Loucy (cell line): ENCODE data around the gene MYO3B.

Experiments used
- H2AFZ ChIP-seq: fragments of 200-600 bp; sonication (generic); 2 replicates; pipeline ENCODE4 v1.6.0; 2016; ENCODE audit warnings: antibody characterized with exemption, mild to moderate bottlenecking, low read length, moderate library complexity
- H3F3A ChIP-seq: fragments of 200-600 bp; 2 replicates; pipeline ENCODE4 v1.6.0; 2016; ENCODE audit warnings: antibody characterized with exemption, low read depth, mild to moderate bottlenecking
- H3K27me3 ChIP-seq: fragments of 200-600 bp; sonication (generic); 2 replicates; pipeline ENCODE4 v1.6.1; 2014; ENCODE audit warnings: low read length, mild to moderate bottlenecking; ENCODE audit not compliant: insufficient read depth, poor library complexity, severe bottlenecking
- H3K36me3 ChIP-seq: fragments of 200-600 bp; sonication (generic); 2 replicates; pipeline ENCODE4 v1.6.1; 2016; ENCODE audit warnings: low read length; ENCODE audit not compliant: insufficient read depth
- H3K4me1 ChIP-seq: fragments of 200-600 bp; sonication (generic); 2 replicates; pipeline ENCODE4 v1.5.1; 2014; ENCODE audit warnings: low read length, mild to moderate bottlenecking; ENCODE audit not compliant: insufficient read depth, poor library complexity, severe bottlenecking
- H3K4me2 ChIP-seq: fragments of 200-600 bp; sonication (generic); 2 replicates; pipeline ENCODE4 v1.6.0; 2014; ENCODE audit warnings: antibody characterized with exemption, low read length, low read depth, mild to moderate bottlenecking; ENCODE audit not compliant: poor library complexity, severe bottlenecking
- H3K4me3 ChIP-seq: fragments of 200-600 bp; sonication (generic); 2 replicates; pipeline ENCODE4 v1.5.1; 2014; ENCODE audit warnings: low read length, mild to moderate bottlenecking, mixed read lengths; ENCODE audit not compliant: poor library complexity, severe bottlenecking
- H3K79me2 ChIP-seq: fragments of 200-600 bp; sonication (generic); 2 replicates; pipeline ENCODE4 v1.6.1; 2014; ENCODE audit warnings: low read length; ENCODE audit not compliant: insufficient read depth
- H3K9ac ChIP-seq: fragments of 200-600 bp; sonication (generic); 2 replicates; pipeline ENCODE4 v1.6.0; 2014; ENCODE audit warnings: mild to moderate bottlenecking, low read depth, low read length, moderate library complexity; ENCODE audit not compliant: poor library complexity, severe bottlenecking
- H3K9me2 ChIP-seq: fragments of 200-600 bp; sonication (generic); replicated peaks from 2 replicates; pipeline ENCODE4 v1.6.1; 2016; ENCODE audit warnings: low read depth, low read length, mixed read lengths
- H3K9me3 ChIP-seq: fragments of 200-600 bp; sonication (generic); 2 replicates; pipeline ENCODE4 v1.6.1; 2014; ENCODE audit warnings: mild to moderate bottlenecking, antibody characterized with exemption, low read length, low read depth; ENCODE audit not compliant: insufficient read depth
- H4K20me1 ChIP-seq: fragments of 200-600 bp; sonication (generic); 2 replicates; pipeline ENCODE4 v1.6.0; 2014; ENCODE audit warnings: antibody characterized with exemption, low read length, mild to moderate bottlenecking; ENCODE audit not compliant: insufficient read depth, poor library complexity, severe bottlenecking
- EZH2phosphoT487 ChIP-seq: fragments of 200-600 bp; IDR thresholded peaks from 2 replicates; pipeline ENCODE4 v1.6.1; 2018; ENCODE audit warnings: antibody characterized with exemption, mild to moderate bottlenecking, moderate library complexity, borderline replicate concordance
- TF ChIP-seq, protein P1 (sequence below): fragments of 200-600 bp; sonication (generic); conservative IDR thresholded peaks from 2 replicates; pipeline ENCODE4 v1.5.1; 2014; ENCODE audit warnings: mild to moderate bottlenecking, antibody characterized with exemption, low read length

Gene MYO3B

GRCh38 chr2:170166735-170167134 is 11.2 kb upstream of the MYO3B start:
- Histone ChIP-seq H3K4me3 (no peak overlapping the region), H3K4me1 (no peaks in the 10 kb centered on the region), H3K36me3 (no peaks in the 10 kb centered on the region), H3K9me3 (no peaks in the 10 kb centered on the region), H4K20me1 (no peaks in the 10 kb centered on the region), H3K9me2 (no peaks in the 10 kb centered on the region), H3K79me2 (no peaks in the 10 kb centered on the region), H3F3A (no peaks in the 10 kb centered on the region), H3K27me3 (no peaks in the 10 kb centered on the region), H2AFZ (no peak overlapping the region), H3K9ac (no peak overlapping the region), H3K4me2 (no peak overlapping the region)
- no peak for TF ChIP-seq EZH2phosphoT487
- TF ChIP-seq, protein P1, sequence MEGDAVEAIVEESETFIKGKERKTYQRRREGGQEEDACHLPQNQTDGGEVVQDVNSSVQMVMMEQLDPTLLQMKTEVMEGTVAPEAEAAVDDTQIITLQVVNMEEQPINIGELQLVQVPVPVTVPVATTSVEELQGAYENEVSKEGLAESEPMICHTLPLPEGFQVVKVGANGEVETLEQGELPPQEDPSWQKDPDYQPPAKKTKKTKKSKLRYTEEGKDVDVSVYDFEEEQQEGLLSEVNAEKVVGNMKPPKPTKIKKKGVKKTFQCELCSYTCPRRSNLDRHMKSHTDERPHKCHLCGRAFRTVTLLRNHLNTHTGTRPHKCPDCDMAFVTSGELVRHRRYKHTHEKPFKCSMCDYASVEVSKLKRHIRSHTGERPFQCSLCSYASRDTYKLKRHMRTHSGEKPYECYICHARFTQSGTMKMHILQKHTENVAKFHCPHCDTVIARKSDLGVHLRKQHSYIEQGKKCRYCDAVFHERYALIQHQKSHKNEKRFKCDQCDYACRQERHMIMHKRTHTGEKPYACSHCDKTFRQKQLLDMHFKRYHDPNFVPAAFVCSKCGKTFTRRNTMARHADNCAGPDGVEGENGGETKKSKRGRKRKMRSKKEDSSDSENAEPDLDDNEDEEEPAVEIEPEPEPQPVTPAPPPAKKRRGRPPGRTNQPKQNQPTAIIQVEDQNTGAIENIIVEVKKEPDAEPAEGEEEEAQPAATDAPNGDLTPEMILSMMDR = no peak

GRCh38 chr2:170170281-170171040 is 7.5 kb upstream of the MYO3B start:
- Histone ChIP-seq H3K4me2 (no peak overlapping the region), H4K20me1 (no peaks in the 10 kb centered on the region), H3K36me3 (no peaks in the 10 kb centered on the region), H3K4me1 (no peaks in the 10 kb centered on the region), H3F3A (no peaks in the 10 kb centered on the region), H3K4me3 (no peak overlapping the region), H3K27me3 (no peaks in the 10 kb centered on the region), H2AFZ (no peak overlapping the region), H3K9me3 (no peaks in the 10 kb centered on the region), H3K9me2 (no peaks in the 10 kb centered on the region), H3K79me2 (no peaks in the 10 kb centered on the region), H3K9ac (no peak overlapping the region)
- TF ChIP-seq, protein P1 = no peak
- no peak for TF ChIP-seq EZH2phosphoT487

GRCh38 chr2:170176212-170176611 is 1.7 kb upstream of the MYO3B start:
- H3K4me1 ChIP-seq = no peaks in the 10 kb centered on the region
- H3F3A ChIP-seq = no peaks in the 10 kb centered on the region
- no peak overlapping the region for H3K9ac ChIP-seq
- no peaks in the 10 kb centered on the region for H3K27me3 ChIP-seq
- TF ChIP-seq EZH2phosphoT487 = no peak
- TF ChIP-seq, protein P1 = no peak
- no peak overlapping the region for H2AFZ ChIP-seq
- no peak overlapping the region for H3K4me2 ChIP-seq
- H3K36me3 ChIP-seq = no peaks in the 10 kb centered on the region
- H3K4me3 ChIP-seq = no peak overlapping the region
- no peaks in the 10 kb centered on the region for H3K9me3 ChIP-seq
- no peaks in the 10 kb centered on the region for H4K20me1 ChIP-seq
- H3K9me2 ChIP-seq = no peaks in the 10 kb centered on the region
- H3K79me2 ChIP-seq = no peaks in the 10 kb centered on the region
